K562 (cell line): Measurements from ENCODE around the gene B3GAT3. TPM values are rescaled to one million over a fixed set of nuclear protein-coding genes. Genes with fewer than 3 reads are reported as not detected.

Experiments used
- CREBBP ChIP-seq: IDR thresholded peaks from one replicate; pipeline ENCODE4 v1.6.1; 2012; ENCODE audit warnings: low read depth, mild to moderate bottlenecking, control low read depth, inconsistent platforms, low read length
- CTCFL ChIP-seq: IDR thresholded peaks from 2 replicates; pipeline ENCODE4 v1.6.1; 2011; ENCODE audit warnings: borderline replicate concordance, low read depth, mild to moderate bottlenecking, moderate library complexity, low read length; ENCODE audit not compliant: insufficient read depth, poor library complexity, severe bottlenecking
- E2F6 ChIP-seq, 2 experiments: IDR thresholded peaks; 2 replicates each; pipeline ENCODE4 v1.6.1; 2011; ENCODE audit warnings: borderline replicate concordance in 1 of 2, control low read depth in 1 of 2, low read depth in 1 of 2, low read length in 1 of 2, mild to moderate bottlenecking in 1 of 2, mixed read lengths in 1 of 2, moderate library complexity in 1 of 2; ENCODE audit not compliant: insufficient read depth in 1 of 2, insufficient read length in 1 of 2, poor library complexity in 1 of 2, severe bottlenecking in 1 of 2; ENCODE audit errors: extremely low read depth in 1 of 2
- ELF1 ChIP-seq: fragments of 200-800 bp; sonication (Bioruptor generic); IDR thresholded peaks from 2 replicates; pipeline ENCODE4 v1.6.1; 2016; ENCODE audit warnings: missing genetic modification characterization, missing compliant biosample characterization
- GTF2A2 ChIP-seq: IDR thresholded peaks from 2 replicates; pipeline ENCODE4 v1.6.1; 2016; ENCODE audit warnings: mild to moderate bottlenecking, missing genetic modification characterization, missing compliant biosample characterization
- HMGXB4 ChIP-seq: sonication (generic); formaldehyde crosslinking; IDR thresholded peaks from 2 replicates; pipeline ENCODE4 v1.8.1; 2023; ENCODE audit warnings: mild to moderate bottlenecking, missing genetic modification reagents
- MCM5 ChIP-seq: fragments of 450-650 bp; IDR thresholded peaks from 2 replicates; pipeline ENCODE4 v1.6.1; 2016; ENCODE audit warnings: low read depth
- MYBL2 ChIP-seq, 2 experiments: fragments of 450-650 bp in 1 of 2; sonication (generic) in 1 of 2; formaldehyde crosslinking in 1 of 2; IDR thresholded peaks; 2 replicates each; pipeline versions ENCODE4 v1.6.1 to v1.8.1; 2017 to 2022; ENCODE audit warnings: borderline replicate concordance in 1 of 2, inconsistent platforms in 1 of 2, low read depth in 1 of 2, mild to moderate bottlenecking in 1 of 2, missing genetic modification reagents in 1 of 2, moderate library complexity in 1 of 2
- NR1H2 ChIP-seq: sonication (generic); formaldehyde crosslinking; IDR thresholded peaks from 2 replicates; pipeline ENCODE4 v1.4.0; 2020; ENCODE audit warnings: mild to moderate bottlenecking, missing genetic modification reagents
- NRF1 ChIP-seq, 2 experiments: fragments of 450-650 bp; IDR thresholded peaks in 1 of 2; conservative IDR thresholded peaks in 1 of 2; 2 replicates each; pipeline ENCODE4 v1.6.1; 2014; ENCODE audit warnings: mild to moderate bottlenecking in 2 of 2
- RCOR1 ChIP-seq, 2 experiments: IDR thresholded peaks; 2 replicates each; pipeline ENCODE4 v1.6.1; 2012; ENCODE audit warnings: low read depth in 2 of 2, low read length in 2 of 2, borderline replicate concordance in 1 of 2, improper control_type of control experiment in 1 of 2
- RFX1 ChIP-seq: fragments of 450-650 bp; IDR thresholded peaks from 2 replicates; pipeline ENCODE4 v1.6.1; 2016; ENCODE audit warnings: mild to moderate bottlenecking, moderate library complexity
- SIN3A ChIP-seq, 2 experiments: fragments of 150-350 bp in 1 of 2; IDR thresholded peaks; 2 replicates each; pipeline ENCODE4 v1.6.1; 2011 to 2016; ENCODE audit warnings: borderline replicate concordance in 2 of 2, low read depth in 2 of 2, low read length in 2 of 2, mild to moderate bottlenecking in 2 of 2, moderate library complexity in 2 of 2; ENCODE audit not compliant: control insufficient read depth in 1 of 2
- YY1 ChIP-seq, 3 experiments: IDR thresholded peaks; 2 replicates each; pipeline ENCODE4 v1.6.1; 2011; ENCODE audit warnings: low read length in 2 of 3, mild to moderate bottlenecking in 2 of 3, moderate library complexity in 2 of 3, borderline replicate concordance in 1 of 3, control low read depth in 1 of 3, low read depth in 1 of 3; ENCODE audit not compliant: insufficient read depth in 3 of 3, insufficient replicate concordance in 2 of 3, control insufficient read depth in 1 of 3, insufficient read length in 1 of 3; ENCODE audit errors: extremely low read depth in 1 of 3
- ZFP30 ChIP-seq: fragments of 250-450 bp; sonication (Bioruptor Pico); IDR thresholded peaks from 2 replicates; pipeline ENCODE4 v1.8.0; 2022; ENCODE audit warnings: moderate library complexity, mild to moderate bottlenecking, inconsistent platforms, borderline replicate concordance
- ZNF274 ChIP-seq: IDR thresholded peaks from 2 replicates; pipeline ENCODE4 v1.6.1; 2011; ENCODE audit warnings: low read depth, mild to moderate bottlenecking, low read length, moderate library complexity, borderline replicate concordance
- ZNF584 ChIP-seq: fragments of 200-800 bp; sonication (Bioruptor generic); IDR thresholded peaks from 2 replicates; pipeline ENCODE4 v1.6.1; 2016; ENCODE audit warnings: low read depth, mild to moderate bottlenecking, missing genetic modification characterization, missing compliant biosample characterization
- ZNF717 ChIP-seq: fragments of 250-450 bp; sonication (Bioruptor Pico); IDR thresholded peaks from 2 replicates; pipeline ENCODE4 v1.5.0; 2021
- polyA plus RNA-seq, 8 experiments: library from polyadenylated mRNA; depleted of rRNA in 4 of 8; stranded (reverse) in 5 of 8; unstranded in 3 of 8; fragments of >200 nt; fragmentation: Nextera tagmentation in 2 of 8; fragmentation: Illumina TruSeq in 1 of 8; extraction: Ambion mirVana in 2 of 8; extraction: Trizol in 1 of 8; gene quantifications; 2 replicates each; pipeline versions ENCODE4 v1.2.1 to v1.2.3, GENCODE V29; 2011 to 2014; ENCODE audit warnings: inconsistent platforms in 1 of 8, missing spikeins in 1 of 8
- total RNA-seq, 7 experiments: library from RNA; depleted of rRNA in 6 of 7; stranded (reverse); fragments of >200 nt in 6 of 7; fragmentation: Illumina TruSeq in 2 of 7; extraction: Trizol in 2 of 7; gene quantifications; 2 replicates each; pipeline versions ENCODE4 v1.2.1 to v1.2.3, GENCODE V29; 2011 to 2021; ENCODE audit warnings: low replicate concordance in 1 of 7

Gene B3GAT3
- total and polyA plus RNA-seq, 9 of the 15 experiments (the other 6 are each of a cell fraction or from before 2014, with no cell fraction given), result 0.30 to 64.0 (median 21.4) TPM

- TF ChIP-seq HMGXB4 (CRISPR knock-in tag) (peak; percentile 76; the same call in 1 of the 2 replicates), ZNF584 (no peak), RFX1 (no peak), ELF1 (tag) (peak; percentile 83), CTCFL (peak; percentile 96), RCOR1 (IDR thresholded peaks at IDR 0.05; ENCODE audit: borderline replicate concordance in 1 of 2, low read depth in 2 of 2, low read length in 2 of 2) (peak in 1 of 2 experiments; percentile 36; a peak in 1 of 4 replicates), YY1 (IDR thresholded peaks at IDR 0.05; ENCODE audit: borderline replicate concordance in 1 of 3, control insufficient read depth in 1 of 3, extremely low read depth in 1 of 3, insufficient read depth in 3 of 3, insufficient read length in 1 of 3, insufficient replicate concordance in 2 of 3, low read depth in 1 of 3, low read length in 2 of 3) (peak in 2 of 3 experiments; percentile 65 to 80), ZFP30 (CRISPR knock-in tag) (no peak), ZNF717 (CRISPR knock-in tag) (no peak), CREBBP (no peak), ZNF274 (no peak), MYBL2 (IDR thresholded peaks at IDR 0.05; ENCODE audit: low read depth) (no peak), MYBL2 (CRISPR knock-in tag; IDR thresholded peaks at IDR 0.05; ENCODE audit: borderline replicate concordance) (no peak), E2F6 (IDR thresholded peaks at IDR 0.05; ENCODE audit: borderline replicate concordance in 1 of 2, extremely low read depth in 1 of 2, insufficient read depth in 1 of 2, insufficient read length in 1 of 2, low read depth in 1 of 2, low read length in 1 of 2, poor library complexity in 1 of 2, severe bottlenecking in 1 of 2) (peak in 1 of 2 experiments; percentile 62), NRF1 (conservative IDR thresholded peaks at IDR 0.05 in 1 of 2, IDR thresholded peaks at IDR 0.05 in 1 of 2) (no peak), NR1H2 (no peak), GTF2A2 (tag) (no peak), MCM5 (no peak), SIN3A (IDR thresholded peaks at IDR 0.05; ENCODE audit: borderline replicate concordance in 2 of 2, control insufficient read depth in 1 of 2, low read depth in 2 of 2, low read length in 2 of 2) (peak; percentile 57 to 70; a peak in 1 of 4 replicates)
These were observed 9.2 kb downstream of the B3GAT3 start, which contains the start of the genes EML3 and ROM1 (continued) for GRCh38 chr11:62612366-62613290.
